ENCODE measurements around the gene GOLGA8R. TPM values are rescaled to one million over a fixed set of nuclear protein-coding genes. Genes with fewer than 3 reads are reported as not detected.
"Not testable (repeated sequence)": the region's sequence is repeated elsewhere in the genome, so short reads cannot be mapped to it uniquely, and the experiment has no call there.

The GOLGA8R gene
- total RNA-seq = under 1 TPM; 0.14 to 0.56 TPM

- H3K36me3 Mint-ChIP-seq; H3K27me3 Mint-ChIP-seq; H3K27ac Mint-ChIP-seq; DNase-seq; intact Hi-C loops (cut with micrococcal nuclease); CTCF ChIA-PET; H3K4me1 Mint-ChIP-seq (ENCODE audit: low read depth); H3K9me3 Mint-ChIP-seq; POLR2A ChIA-PET; H3K4me3 Mint-ChIP-seq: not testable (repeated sequence)
Observed at GRCh38 chr15:30414160-30414559, at the start of gene GOLGA8R. TSS of gene GOLGA8R (minus strand) at chr15:30414260. CDS start at chr15:30414162, 98 bp downstream.

GRCh38 chr15:30463849-30464248, 49.8 kb upstream of the GOLGA8R start:
- POLR2A ChIA-PET; H3K4me1 Mint-ChIP-seq (ENCODE audit: low read depth); H3K27me3 Mint-ChIP-seq; H3K9me3 Mint-ChIP-seq; intact Hi-C loops (cut with micrococcal nuclease); H3K27ac Mint-ChIP-seq; H3K4me3 Mint-ChIP-seq; DNase-seq; CTCF ChIA-PET; H3K36me3 Mint-ChIP-seq: not testable (repeated sequence)

GRCh38 chr15:30462176-30462575, 48.1 kb upstream of the GOLGA8R start:
- H3K27me3 Mint-ChIP-seq; H3K4me1 Mint-ChIP-seq (ENCODE audit: low read depth); H3K36me3 Mint-ChIP-seq; H3K27ac Mint-ChIP-seq; POLR2A ChIA-PET; H3K4me3 Mint-ChIP-seq; DNase-seq; CTCF ChIA-PET; H3K9me3 Mint-ChIP-seq; intact Hi-C loops (cut with micrococcal nuclease): not testable (repeated sequence)

GRCh38 chr15:30452702-30453101, 38.6 kb upstream of the GOLGA8R start:
- intact Hi-C loops (cut with micrococcal nuclease); H3K36me3 Mint-ChIP-seq; H3K27me3 Mint-ChIP-seq; H3K27ac Mint-ChIP-seq; H3K4me1 Mint-ChIP-seq (ENCODE audit: low read depth); CTCF ChIA-PET; POLR2A ChIA-PET; DNase-seq; H3K4me3 Mint-ChIP-seq; H3K9me3 Mint-ChIP-seq: not testable (repeated sequence)

GRCh38 chr15:30438348-30438747, 24.3 kb upstream of the GOLGA8R start:
- H3K4me1 Mint-ChIP-seq (ENCODE audit: low read depth); intact Hi-C loops (cut with micrococcal nuclease); POLR2A ChIA-PET; H3K9me3 Mint-ChIP-seq; CTCF ChIA-PET; H3K27ac Mint-ChIP-seq; H3K27me3 Mint-ChIP-seq; DNase-seq; H3K4me3 Mint-ChIP-seq; H3K36me3 Mint-ChIP-seq: not testable (repeated sequence)

- DNase-seq; H3K27me3 Mint-ChIP-seq; CTCF ChIA-PET; H3K27ac Mint-ChIP-seq; H3K4me3 Mint-ChIP-seq; H3K36me3 Mint-ChIP-seq; H3K9me3 Mint-ChIP-seq; H3K4me1 Mint-ChIP-seq (ENCODE audit: low read depth); POLR2A ChIA-PET; intact Hi-C loops (cut with micrococcal nuclease): not testable (repeated sequence)
Observed at GRCh38 chr15:30435878-30436277, 21.8 kb upstream of the GOLGA8R start.

GRCh38 chr15:30420723-30421122, 6.7 kb upstream of the GOLGA8R start:
- H3K27ac Mint-ChIP-seq; H3K36me3 Mint-ChIP-seq; H3K4me3 Mint-ChIP-seq; H3K9me3 Mint-ChIP-seq; DNase-seq; POLR2A ChIA-PET; H3K4me1 Mint-ChIP-seq (ENCODE audit: low read depth); H3K27me3 Mint-ChIP-seq; intact Hi-C loops (cut with micrococcal nuclease); CTCF ChIA-PET: not testable (repeated sequence)

GRCh38 chr15:30407636-30408035, 6.4 kb downstream of the GOLGA8R start:
- H3K27me3 Mint-ChIP-seq; CTCF ChIA-PET; H3K27ac Mint-ChIP-seq; H3K4me1 Mint-ChIP-seq (ENCODE audit: low read depth); H3K36me3 Mint-ChIP-seq; H3K9me3 Mint-ChIP-seq; intact Hi-C loops (cut with micrococcal nuclease); POLR2A ChIA-PET; H3K4me3 Mint-ChIP-seq: not testable (repeated sequence)
- DNase-seq = peak; percentile 3

- H3K36me3 Mint-ChIP-seq; H3K27me3 Mint-ChIP-seq; H3K4me3 Mint-ChIP-seq; POLR2A ChIA-PET; intact Hi-C loops (cut with micrococcal nuclease); CTCF ChIA-PET; H3K4me1 Mint-ChIP-seq (ENCODE audit: low read depth); H3K27ac Mint-ChIP-seq; H3K9me3 Mint-ChIP-seq: not testable (repeated sequence)
- DNase-seq = peak; percentile 68
Observed at GRCh38 chr15:30398988-30399387, 15.1 kb downstream of the GOLGA8R start.

GRCh38 chr15:30393664-30393991, 20.4 kb downstream of the GOLGA8R start:
- H3K4me3 Mint-ChIP-seq; H3K27ac Mint-ChIP-seq; DNase-seq; H3K27me3 Mint-ChIP-seq; H3K4me1 Mint-ChIP-seq (ENCODE audit: low read depth); H3K36me3 Mint-ChIP-seq; CTCF ChIA-PET; intact Hi-C loops (cut with micrococcal nuclease); H3K9me3 Mint-ChIP-seq; POLR2A ChIA-PET: not testable (repeated sequence)

GRCh38 chr15:30392766-30393663, 21.0 kb downstream of the GOLGA8R start, which contains the start of gene CHRFAM7A:
TSS of gene CHRFAM7A (minus strand) at chr15:30393540. CDS start at chr15:30383351, 10,189 bp downstream.
- intact Hi-C loops (cut with micrococcal nuclease); H3K27me3 Mint-ChIP-seq; H3K27ac Mint-ChIP-seq; CTCF ChIA-PET; DNase-seq; H3K9me3 Mint-ChIP-seq; POLR2A ChIA-PET; H3K4me1 Mint-ChIP-seq (ENCODE audit: low read depth); H3K36me3 Mint-ChIP-seq; H3K4me3 Mint-ChIP-seq: not testable (repeated sequence)

GRCh38 chr15:30386318-30386887, 27.7 kb downstream of the GOLGA8R start:
- H3K27ac Mint-ChIP-seq; POLR2A ChIA-PET; intact Hi-C loops (cut with micrococcal nuclease); CTCF ChIA-PET; H3K27me3 Mint-ChIP-seq; DNase-seq; H3K36me3 Mint-ChIP-seq; H3K4me1 Mint-ChIP-seq (ENCODE audit: low read depth); H3K4me3 Mint-ChIP-seq; H3K9me3 Mint-ChIP-seq: not testable (repeated sequence)

GRCh38 chr15:30377082-30377413, 37.0 kb downstream of the GOLGA8R start:
- H3K27ac Mint-ChIP-seq; intact Hi-C loops (cut with micrococcal nuclease); H3K27me3 Mint-ChIP-seq; H3K36me3 Mint-ChIP-seq; H3K4me1 Mint-ChIP-seq (ENCODE audit: low read depth); DNase-seq; H3K9me3 Mint-ChIP-seq; POLR2A ChIA-PET; H3K4me3 Mint-ChIP-seq; CTCF ChIA-PET: not testable (repeated sequence)

Measured in activated CD4-positive, alpha-beta memory T cell treated with anti-CD3 and anti-CD28 coated beads for 36 hours (primary cell).